ENCODE data around the gene CBL. TPM values are rescaled to one million over a fixed set of nuclear protein-coding genes. Genes with fewer than 3 reads are reported as not detected.

The CBL gene
- total and polyA plus RNA-seq, 2 experiments from 2014 or later = 31.6 to 67.6 TPM

GRCh38 chr11:119173453-119173852 is 32.7 kb upstream of the CBL start:
- H3K4me1 Mint-ChIP-seq = peaks cover 14% of the 10 kb centered on the region
- no peaks in the 10 kb centered on the region for H4K20me1 ChIP-seq (replicated peaks; ENCODE audit: insufficient read depth)
- no peak overlapping the region for H2AFZ ChIP-seq
- H3K36me3 ChIP-seq (ENCODE audit: insufficient read depth) = no peaks in the 10 kb centered on the region
- DNase-seq (ENCODE audit: low spot score) = no peak
- H3K27ac Mint-ChIP-seq = no peak overlapping the region
- H3K4me3 Mint-ChIP-seq = no peak overlapping the region
- peaks cover 5% of the 10 kb centered on the region; the same call in 1 of the 2 replicates for H3K4me1 ChIP-seq (ENCODE audit: insufficient read depth)
- no peaks in the 10 kb centered on the region for H3K27me3 ChIP-seq (ENCODE audit: insufficient read depth)
- peaks cover 16% of the 10 kb centered on the region for H3K27me3 Mint-ChIP-seq (ENCODE audit: insufficient read depth, low read depth, poor library complexity)
- no peak overlapping the region for H3K27ac ChIP-seq (ENCODE audit: low read depth)
- H3K36me3 Mint-ChIP-seq (ENCODE audit: low read depth) = no peaks in the 10 kb centered on the region
- H3F3A ChIP-seq (replicated peaks; ENCODE audit: low read depth) = peaks cover 6% of the 10 kb centered on the region; the same call in 1 of the 2 replicates
- H3K4me2 ChIP-seq = no peak overlapping the region
- ATAC-seq = no peak
- no peaks in the 10 kb centered on the region for H3K9me3 Mint-ChIP-seq
- no peak for TF ChIP-seq EZH2 (IDR thresholded peaks at IDR 0.05; ENCODE audit: low read depth, unreplicated experiment)
- TF ChIP-seq POLR2AphosphoS5 (IDR thresholded peaks at IDR 0.05; ENCODE audit: low read depth) = no peak
- TF ChIP-seq, protein P1, sequence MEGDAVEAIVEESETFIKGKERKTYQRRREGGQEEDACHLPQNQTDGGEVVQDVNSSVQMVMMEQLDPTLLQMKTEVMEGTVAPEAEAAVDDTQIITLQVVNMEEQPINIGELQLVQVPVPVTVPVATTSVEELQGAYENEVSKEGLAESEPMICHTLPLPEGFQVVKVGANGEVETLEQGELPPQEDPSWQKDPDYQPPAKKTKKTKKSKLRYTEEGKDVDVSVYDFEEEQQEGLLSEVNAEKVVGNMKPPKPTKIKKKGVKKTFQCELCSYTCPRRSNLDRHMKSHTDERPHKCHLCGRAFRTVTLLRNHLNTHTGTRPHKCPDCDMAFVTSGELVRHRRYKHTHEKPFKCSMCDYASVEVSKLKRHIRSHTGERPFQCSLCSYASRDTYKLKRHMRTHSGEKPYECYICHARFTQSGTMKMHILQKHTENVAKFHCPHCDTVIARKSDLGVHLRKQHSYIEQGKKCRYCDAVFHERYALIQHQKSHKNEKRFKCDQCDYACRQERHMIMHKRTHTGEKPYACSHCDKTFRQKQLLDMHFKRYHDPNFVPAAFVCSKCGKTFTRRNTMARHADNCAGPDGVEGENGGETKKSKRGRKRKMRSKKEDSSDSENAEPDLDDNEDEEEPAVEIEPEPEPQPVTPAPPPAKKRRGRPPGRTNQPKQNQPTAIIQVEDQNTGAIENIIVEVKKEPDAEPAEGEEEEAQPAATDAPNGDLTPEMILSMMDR (conservative IDR thresholded peaks at IDR 0.05; ENCODE audit: low read depth in 2 of 2) = no peak
- no peak for TF ChIP-seq JUNB (IDR thresholded peaks at IDR 0.05; ENCODE audit: unreplicated experiment)
- TF ChIP-seq STAT1 (IDR thresholded peaks at IDR 0.05; ENCODE audit: unreplicated experiment) = no peak
- no peak for TF ChIP-seq EZH2phosphoT487 (IDR thresholded peaks at IDR 0.05; ENCODE audit: unreplicated experiment)
- no peak for TF ChIP-seq NANOG (IDR thresholded peaks at IDR 0.05; ENCODE audit: borderline replicate concordance)
- TF ChIP-seq ETS1 (IDR thresholded peaks at IDR 0.05) = no peak
- no peak for TF ChIP-seq ZNF114 (CRISPR knock-in tag; IDR thresholded peaks at IDR 0.05)
- TF ChIP-seq ZNF331 (CRISPR knock-in tag; IDR thresholded peaks at IDR 0.05; ENCODE audit: low read depth) = no peak
- TF ChIP-seq, protein P2, sequence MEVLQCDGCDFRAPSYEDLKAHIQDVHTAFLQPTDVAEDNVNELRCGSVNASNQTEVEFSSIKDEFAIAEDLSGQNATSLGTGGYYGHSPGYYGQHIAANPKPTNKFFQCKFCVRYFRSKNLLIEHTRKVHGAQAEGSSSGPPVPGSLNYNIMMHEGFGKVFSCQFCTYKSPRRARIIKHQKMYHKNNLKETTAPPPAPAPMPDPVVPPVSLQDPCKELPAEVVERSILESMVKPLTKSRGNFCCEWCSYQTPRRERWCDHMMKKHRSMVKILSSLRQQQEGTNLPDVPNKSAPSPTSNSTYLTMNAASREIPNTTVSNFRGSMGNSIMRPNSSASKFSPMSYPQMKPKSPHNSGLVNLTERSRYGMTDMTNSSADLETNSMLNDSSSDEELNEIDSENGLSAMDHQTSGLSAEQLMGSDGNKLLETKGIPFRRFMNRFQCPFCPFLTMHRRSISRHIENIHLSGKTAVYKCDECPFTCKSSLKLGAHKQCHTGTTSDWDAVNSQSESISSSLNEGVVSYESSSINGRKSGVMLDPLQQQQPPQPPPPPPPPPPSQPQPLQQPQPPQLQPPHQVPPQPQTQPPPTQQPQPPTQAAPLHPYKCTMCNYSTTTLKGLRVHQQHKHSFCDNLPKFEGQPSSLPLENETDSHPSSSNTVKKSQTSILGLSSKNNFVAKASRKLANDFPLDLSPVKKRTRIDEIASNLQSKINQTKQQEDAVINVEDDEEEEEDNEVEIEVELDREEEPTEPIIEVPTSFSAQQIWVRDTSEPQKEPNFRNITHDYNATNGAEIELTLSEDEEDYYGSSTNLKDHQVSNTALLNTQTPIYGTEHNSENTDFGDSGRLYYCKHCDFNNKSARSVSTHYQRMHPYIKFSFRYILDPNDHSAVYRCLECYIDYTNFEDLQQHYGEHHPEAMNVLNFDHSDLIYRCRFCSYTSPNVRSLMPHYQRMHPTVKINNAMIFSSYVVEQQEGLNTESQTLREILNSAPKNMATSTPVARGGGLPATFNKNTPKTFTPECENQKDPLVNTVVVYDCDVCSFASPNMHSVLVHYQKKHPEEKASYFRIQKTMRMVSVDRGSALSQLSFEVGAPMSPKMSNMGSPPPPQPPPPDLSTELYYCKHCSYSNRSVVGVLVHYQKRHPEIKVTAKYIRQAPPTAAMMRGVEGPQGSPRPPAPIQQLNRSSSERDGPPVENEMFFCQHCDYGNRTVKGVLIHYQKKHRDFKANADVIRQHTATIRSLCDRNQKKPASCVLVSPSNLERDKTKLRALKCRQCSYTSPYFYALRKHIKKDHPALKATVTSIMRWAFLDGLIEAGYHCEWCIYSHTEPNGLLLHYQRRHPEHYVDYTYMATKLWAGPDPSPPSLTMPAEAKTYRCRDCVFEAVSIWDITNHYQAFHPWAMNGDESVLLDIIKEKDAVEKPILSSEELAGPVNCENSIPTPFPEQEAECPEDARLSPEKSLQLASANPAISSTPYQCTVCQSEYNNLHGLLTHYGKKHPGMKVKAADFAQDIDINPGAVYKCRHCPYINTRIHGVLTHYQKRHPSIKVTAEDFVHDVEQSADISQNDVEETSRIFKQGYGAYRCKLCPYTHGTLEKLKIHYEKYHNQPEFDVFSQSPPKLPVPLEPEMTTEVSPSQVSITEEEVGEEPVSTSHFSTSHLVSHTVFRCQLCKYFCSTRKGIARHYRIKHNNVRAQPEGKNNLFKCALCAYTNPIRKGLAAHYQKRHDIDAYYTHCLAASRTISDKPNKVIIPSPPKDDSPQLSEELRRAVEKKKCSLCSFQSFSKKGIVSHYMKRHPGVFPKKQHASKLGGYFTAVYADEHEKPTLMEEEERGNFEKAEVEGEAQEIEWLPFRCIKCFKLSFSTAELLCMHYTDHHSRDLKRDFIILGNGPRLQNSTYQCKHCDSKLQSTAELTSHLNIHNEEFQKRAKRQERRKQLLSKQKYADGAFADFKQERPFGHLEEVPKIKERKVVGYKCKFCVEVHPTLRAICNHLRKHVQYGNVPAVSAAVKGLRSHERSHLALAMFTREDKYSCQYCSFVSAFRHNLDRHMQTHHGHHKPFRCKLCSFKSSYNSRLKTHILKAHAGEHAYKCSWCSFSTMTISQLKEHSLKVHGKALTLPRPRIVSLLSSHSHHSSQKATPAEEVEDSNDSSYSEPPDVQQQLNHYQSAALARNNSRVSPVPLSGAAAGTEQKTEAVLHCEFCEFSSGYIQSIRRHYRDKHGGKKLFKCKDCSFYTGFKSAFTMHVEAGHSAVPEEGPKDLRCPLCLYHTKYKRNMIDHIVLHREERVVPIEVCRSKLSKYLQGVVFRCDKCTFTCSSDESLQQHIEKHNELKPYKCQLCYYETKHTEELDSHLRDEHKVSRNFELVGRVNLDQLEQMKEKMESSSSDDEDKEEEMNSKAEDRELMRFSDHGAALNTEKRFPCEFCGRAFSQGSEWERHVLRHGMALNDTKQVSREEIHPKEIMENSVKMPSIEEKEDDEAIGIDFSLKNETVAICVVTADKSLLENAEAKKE (CRISPR knock-in tag; IDR thresholded peaks at IDR 0.05) = no peak
- TF ChIP-seq, protein P3, sequence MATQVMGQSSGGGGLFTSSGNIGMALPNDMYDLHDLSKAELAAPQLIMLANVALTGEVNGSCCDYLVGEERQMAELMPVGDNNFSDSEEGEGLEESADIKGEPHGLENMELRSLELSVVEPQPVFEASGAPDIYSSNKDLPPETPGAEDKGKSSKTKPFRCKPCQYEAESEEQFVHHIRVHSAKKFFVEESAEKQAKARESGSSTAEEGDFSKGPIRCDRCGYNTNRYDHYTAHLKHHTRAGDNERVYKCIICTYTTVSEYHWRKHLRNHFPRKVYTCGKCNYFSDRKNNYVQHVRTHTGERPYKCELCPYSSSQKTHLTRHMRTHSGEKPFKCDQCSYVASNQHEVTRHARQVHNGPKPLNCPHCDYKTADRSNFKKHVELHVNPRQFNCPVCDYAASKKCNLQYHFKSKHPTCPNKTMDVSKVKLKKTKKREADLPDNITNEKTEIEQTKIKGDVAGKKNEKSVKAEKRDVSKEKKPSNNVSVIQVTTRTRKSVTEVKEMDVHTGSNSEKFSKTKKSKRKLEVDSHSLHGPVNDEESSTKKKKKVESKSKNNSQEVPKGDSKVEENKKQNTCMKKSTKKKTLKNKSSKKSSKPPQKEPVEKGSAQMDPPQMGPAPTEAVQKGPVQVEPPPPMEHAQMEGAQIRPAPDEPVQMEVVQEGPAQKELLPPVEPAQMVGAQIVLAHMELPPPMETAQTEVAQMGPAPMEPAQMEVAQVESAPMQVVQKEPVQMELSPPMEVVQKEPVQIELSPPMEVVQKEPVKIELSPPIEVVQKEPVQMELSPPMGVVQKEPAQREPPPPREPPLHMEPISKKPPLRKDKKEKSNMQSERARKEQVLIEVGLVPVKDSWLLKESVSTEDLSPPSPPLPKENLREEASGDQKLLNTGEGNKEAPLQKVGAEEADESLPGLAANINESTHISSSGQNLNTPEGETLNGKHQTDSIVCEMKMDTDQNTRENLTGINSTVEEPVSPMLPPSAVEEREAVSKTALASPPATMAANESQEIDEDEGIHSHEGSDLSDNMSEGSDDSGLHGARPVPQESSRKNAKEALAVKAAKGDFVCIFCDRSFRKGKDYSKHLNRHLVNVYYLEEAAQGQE (IDR thresholded peaks at IDR 0.05; ENCODE audit: unreplicated experiment) = no peak
- no peak for TF ChIP-seq CREB1 (CRISPR knock-in tag; IDR thresholded peaks at IDR 0.05; ENCODE audit: low read depth)
- H3K4me3 ChIP-seq = no peak overlapping the region
- H3K9me2 ChIP-seq (ENCODE audit: insufficient read depth) = no peaks in the 10 kb centered on the region
- no peaks in the 10 kb centered on the region for H3K79me2 ChIP-seq (replicated peaks; ENCODE audit: insufficient read depth)

Measured in GM23338 (cell line).